ENCODE measurements around the gene AURKA.
"Not testable (repeated sequence)": the region's sequence is repeated elsewhere in the genome, so short reads cannot be mapped to it uniquely, and the experiment has no call there.

AURKA gene

GRCh38 chr20:56409956-56410355 is 17.9 kb upstream of the AURKA start:
- CTCF ChIA-PET: interaction anchor here (1.0 kb wide), 1 partner anchor 15 kb away, joined by 4 read pairs; no protein-coding TSS in a partner anchor
- TF ChIP-seq CTCF (conservative IDR thresholded peaks at IDR 0.05; ENCODE audit: low read depth): no peak
- no peak overlapping the region for H3K27ac ChIP-seq
- DNase-seq (ENCODE audit: low spot score): no peak
- POLR2A ChIA-PET (ENCODE audit: low non-redundant PET): no interaction called here

- DNase-seq (ENCODE audit: low spot score): no peak
- POLR2A ChIA-PET (ENCODE audit: low non-redundant PET): no interaction called here
- H3K27ac ChIP-seq: no peak overlapping the region
- TF ChIP-seq CTCF (conservative IDR thresholded peaks at IDR 0.05; ENCODE audit: low read depth): no peak
- CTCF ChIA-PET: interaction anchor here (1.0 kb wide), 1 partner anchor 14 kb away, joined by 4 read pairs; no protein-coding TSS in a partner anchor
Measured at GRCh38 chr20:56409521-56409920, 17.5 kb upstream of the AURKA start.

- no peak for TF ChIP-seq CTCF (conservative IDR thresholded peaks at IDR 0.05; ENCODE audit: low read depth)
- ChIA-PET POLR2A (ENCODE audit: low non-redundant PET) (no interaction called here), CTCF (interaction anchor here (0.9 kb wide), 1 partner anchor 16 kb away, joined by 5 read pairs; no protein-coding TSS in a partner anchor)
- DNase-seq (ENCODE audit: low spot score): no peak
- H3K27ac ChIP-seq: no peak overlapping the region
Measured at GRCh38 chr20:56406910-56407309, 14.9 kb upstream of the AURKA start.

- DNase-seq (ENCODE audit: low spot score); CTCF ChIA-PET; H3K27ac ChIP-seq; POLR2A ChIA-PET (ENCODE audit: low non-redundant PET): not testable (repeated sequence)
Measured at GRCh38 chr20:56405356-56405755, 13.3 kb upstream of the AURKA start.

- H3K27ac ChIP-seq: no peak overlapping the region
- TF ChIP-seq CTCF (conservative IDR thresholded peaks at IDR 0.05; ENCODE audit: low read depth): no peak
- ChIA-PET POLR2A (ENCODE audit: low non-redundant PET) (no interaction called here), CTCF (interaction anchor here (1.9 kb wide), 1 partner anchor 17 kb away, joined by 5 read pairs; no protein-coding TSS in a partner anchor)
- no peak for DNase-seq (ENCODE audit: low spot score)
Measured at GRCh38 chr20:56403465-56403864, 11.4 kb upstream of the AURKA start.

GRCh38 chr20:56400001-56400640 is 8.1 kb upstream of the AURKA start:
- H3K27ac ChIP-seq: no peak overlapping the region
- CTCF ChIA-PET: no interaction called here
- peak; percentile 58 for DNase-seq (ENCODE audit: low spot score)
- POLR2A ChIA-PET (ENCODE audit: low non-redundant PET): no interaction called here
- TF ChIP-seq CTCF (conservative IDR thresholded peaks at IDR 0.05; ENCODE audit: low read depth): peak; percentile 95

GRCh38 chr20:56395166-56395565 is 3.2 kb upstream of the AURKA start:
- TF ChIP-seq CTCF (conservative IDR thresholded peaks at IDR 0.05; ENCODE audit: low read depth): no peak
- DNase-seq (ENCODE audit: low spot score): no peak
- no peak overlapping the region for H3K27ac ChIP-seq
- CTCF ChIA-PET: interaction anchor here (0.9 kb wide), 1 partner anchor 14 kb away, joined by 4 read pairs; no protein-coding TSS in a partner anchor
- POLR2A ChIA-PET (ENCODE audit: low non-redundant PET): no interaction called here

All from RWPE1 (cell line).